Activated CD8-positive, alpha-beta T cell treated with anti-CD3 and anti-CD28 coated beads for 36 hours (primary cell): Measurements from ENCODE around the gene MAST2. TPM values are rescaled to one million over a fixed set of nuclear protein-coding genes. Genes with fewer than 3 reads are reported as not detected.
A peak's percentile ranks its signal among the peaks of the same experiment; 100 is the strongest.

Source experiments
- ATAC-seq: fragments of 200-7000 bp; cut with Tn5 transposase; one replicate; pipeline ENCODE4 v1.10.0; 2021; ENCODE audit warnings: mild to moderate bottlenecking, moderate library complexity
- CTCF ChIA-PET: fragments of 350-600 bp; sonication (Branson Sonifier 250); formaldehyde crosslinking; loops from one replicate; lab custom pipeline; 2021; ENCODE audit warnings: antibody characterized with exemption; lab: Charles Lee
- POLR2A ChIA-PET: fragments of 350-600 bp; sonication (Branson Sonifier 250); formaldehyde crosslinking; loops from one replicate; lab custom pipeline; 2021; ENCODE audit warnings: antibody characterized with exemption; lab: Charles Lee
- DNase-seq: peaks from one replicate; pipeline ENCODE4 v3.0.0-alpha.2; 2020
- H3K27ac Mint-ChIP-seq: one replicate; pipeline ENCODE4 v1.8.0; 2021; ENCODE audit warnings: mild to moderate bottlenecking, mixed read lengths
- H3K27me3 Mint-ChIP-seq: one replicate; pipeline ENCODE4 v1.8.0; 2021; ENCODE audit warnings: mixed read lengths
- H3K36me3 Mint-ChIP-seq: one replicate; pipeline ENCODE4 v1.8.0; 2021; ENCODE audit warnings: low read depth, mixed read lengths
- H3K4me1 Mint-ChIP-seq: one replicate; pipeline ENCODE4 v1.8.0; 2021; ENCODE audit warnings: low read depth, mixed read lengths
- H3K4me3 Mint-ChIP-seq: one replicate; pipeline ENCODE4 v1.8.0; 2021; ENCODE audit warnings: mild to moderate bottlenecking, moderate library complexity, mixed read lengths
- H3K9me3 Mint-ChIP-seq: one replicate; pipeline ENCODE4 v1.8.0; 2021; ENCODE audit warnings: mixed read lengths
- intact Hi-C: fragments of 100-400 bp; cut with micrococcal nuclease; formaldehyde crosslinking; loops from one replicate; pipeline ENCODE4 v1.10.0; 2022
- total RNA-seq, 2 experiments: library from RNA; stranded (reverse); gene quantifications; one replicate each; pipeline ENCODE4 v1.2.3, GENCODE V29; 2021
- TF ChIP-seq, protein P1 (sequence below): fragments of 200-600 bp; IDR thresholded peaks from one replicate; pipeline ENCODE4 v1.8.0; 2022; ENCODE audit warnings: antibody characterized with exemption, mild to moderate bottlenecking

MAST2 gene
- 10 to 100 TPM; 18.2 to 19.5 TPM for total RNA-seq

GRCh38 chr1:45803299-45803780 is at the start of gene MAST2:
TSS of gene MAST2 (plus strand) at chr1:45803612. CDS start at chr1:45803896, 284 bp downstream.
- TF ChIP-seq, protein P1, sequence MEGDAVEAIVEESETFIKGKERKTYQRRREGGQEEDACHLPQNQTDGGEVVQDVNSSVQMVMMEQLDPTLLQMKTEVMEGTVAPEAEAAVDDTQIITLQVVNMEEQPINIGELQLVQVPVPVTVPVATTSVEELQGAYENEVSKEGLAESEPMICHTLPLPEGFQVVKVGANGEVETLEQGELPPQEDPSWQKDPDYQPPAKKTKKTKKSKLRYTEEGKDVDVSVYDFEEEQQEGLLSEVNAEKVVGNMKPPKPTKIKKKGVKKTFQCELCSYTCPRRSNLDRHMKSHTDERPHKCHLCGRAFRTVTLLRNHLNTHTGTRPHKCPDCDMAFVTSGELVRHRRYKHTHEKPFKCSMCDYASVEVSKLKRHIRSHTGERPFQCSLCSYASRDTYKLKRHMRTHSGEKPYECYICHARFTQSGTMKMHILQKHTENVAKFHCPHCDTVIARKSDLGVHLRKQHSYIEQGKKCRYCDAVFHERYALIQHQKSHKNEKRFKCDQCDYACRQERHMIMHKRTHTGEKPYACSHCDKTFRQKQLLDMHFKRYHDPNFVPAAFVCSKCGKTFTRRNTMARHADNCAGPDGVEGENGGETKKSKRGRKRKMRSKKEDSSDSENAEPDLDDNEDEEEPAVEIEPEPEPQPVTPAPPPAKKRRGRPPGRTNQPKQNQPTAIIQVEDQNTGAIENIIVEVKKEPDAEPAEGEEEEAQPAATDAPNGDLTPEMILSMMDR, result no peak
- Mint-ChIP-seq H3K36me3 (peaks cover 6% of the 10 kb centered on the region), H3K4me3 (peak within 1 kb of the TSS; percentile 83), H3K4me1 (peaks cover 28% of the 10 kb centered on the region), H3K27ac (peak within 1 kb of the TSS; percentile 73), H3K9me3 (no peaks in the 10 kb centered on the region), H3K27me3 (peaks cover 2% of the 10 kb centered on the region)
- peak; percentile 85 for DNase-seq
- peak; percentile 97 for ATAC-seq
- intact Hi-C loops, result no loop called here
- CTCF ChIA-PET, result no interaction called here
- POLR2A ChIA-PET, result no interaction called here

DNA sequence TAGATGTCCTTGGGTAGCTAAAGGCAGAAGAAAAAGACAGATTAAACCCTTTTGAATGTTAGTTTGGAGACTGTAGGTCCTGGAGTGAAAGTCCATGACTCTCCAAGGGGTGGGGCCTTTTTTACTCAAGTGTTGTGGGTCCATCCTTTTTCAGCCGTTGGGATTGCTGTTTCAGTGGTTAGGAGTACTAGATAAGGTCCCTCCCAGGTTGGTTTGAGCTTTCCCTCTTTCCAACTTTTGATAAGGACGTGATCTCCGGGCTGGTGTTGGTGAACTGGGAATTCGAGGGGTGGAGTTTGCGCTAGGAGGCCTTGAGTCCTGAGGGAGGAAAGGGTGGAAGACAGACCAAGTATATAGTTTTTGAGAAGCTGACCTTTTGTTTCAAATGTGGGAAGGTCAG is 47.7 kb upstream of the MAST2 start:
- H3K27ac Mint-ChIP-seq, result no peak overlapping the region
- CTCF ChIA-PET, result no interaction called here
- no peak for ATAC-seq
- intact Hi-C loops, result no loop called here
- POLR2A ChIA-PET, result interaction anchor here (1.4 kb wide), 1 partner anchor 70 kb away, joined by 4 read pairs; the partner anchor contains the start of gene GPBP1L1
- TF ChIP-seq, protein P1, result no peak
- H3K27me3 Mint-ChIP-seq, result no peaks in the 10 kb centered on the region
- no peak for DNase-seq
- peaks cover 6% of the 10 kb centered on the region for H3K4me1 Mint-ChIP-seq
- H3K4me3 Mint-ChIP-seq, result no peak overlapping the region
- peaks cover 2% of the 10 kb centered on the region for H3K36me3 Mint-ChIP-seq
- peaks cover 8% of the 10 kb centered on the region for H3K9me3 Mint-ChIP-seq

DNA sequence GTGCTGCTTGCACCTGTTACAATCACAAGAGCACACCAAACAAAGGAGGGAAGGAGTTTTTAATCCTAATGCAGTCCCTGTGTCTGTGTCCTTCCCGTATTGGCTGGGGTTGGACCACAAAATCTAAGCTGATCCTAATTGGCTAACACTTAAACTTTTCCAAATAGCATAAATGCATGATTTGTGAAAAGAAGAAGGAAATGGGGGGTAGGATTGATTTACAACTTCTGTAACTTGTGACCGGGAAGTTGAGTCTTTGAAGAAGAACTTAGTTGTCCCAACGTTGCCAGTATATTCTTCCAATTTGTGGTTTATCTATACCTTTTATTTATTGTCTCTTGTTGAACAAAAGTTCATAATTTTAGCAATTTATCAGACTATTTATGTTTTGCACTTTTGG is 41.1 kb upstream of the MAST2 start:
- H3K4me1 Mint-ChIP-seq, result no peaks in the 10 kb centered on the region

DNA sequence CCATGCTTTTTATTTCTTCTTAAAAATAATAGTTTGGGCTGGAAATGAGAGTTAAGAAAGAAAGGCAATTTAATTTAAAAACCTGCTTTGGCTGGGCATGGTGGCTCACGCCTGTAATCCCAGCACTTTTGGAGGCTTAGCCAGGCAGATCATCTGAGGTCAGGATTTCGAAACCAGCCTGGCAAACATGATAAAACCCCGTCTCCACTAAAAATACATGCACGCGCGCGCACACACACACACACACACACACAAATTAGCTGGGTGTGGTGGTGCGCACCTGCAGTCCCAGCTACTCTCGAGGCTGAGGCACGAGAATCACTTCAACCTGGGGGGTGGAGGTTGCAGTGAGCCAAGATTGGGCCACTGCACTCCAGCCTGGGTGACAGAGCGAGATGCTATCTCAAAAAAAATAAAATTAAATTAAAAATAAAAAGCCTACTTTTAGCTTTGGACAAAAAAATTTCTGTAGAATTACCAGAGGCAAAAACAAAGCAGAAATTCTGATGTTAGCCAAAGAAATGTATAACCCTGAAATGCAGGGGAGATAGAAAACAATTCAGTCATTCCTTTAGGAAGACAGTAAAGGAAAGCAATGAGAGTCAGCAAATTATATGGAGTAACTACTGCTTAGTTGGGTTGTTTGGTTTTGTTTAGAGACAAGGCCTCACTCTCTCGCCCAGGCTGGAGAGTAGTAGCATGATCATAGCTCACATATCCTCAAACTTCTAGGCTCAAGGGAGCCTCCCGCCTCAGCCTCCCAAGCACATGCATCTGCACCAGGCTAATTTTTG is 37.2 kb upstream of the MAST2 start:
- DNase-seq (no peak), ATAC-seq (no peak)
- CTCF ChIA-PET, result no interaction called here
- TF ChIP-seq, protein P1, result no peak
- Mint-ChIP-seq H3K27ac (no peak overlapping the region), H3K9me3 (no peaks in the 10 kb centered on the region), H3K4me1 (no peaks in the 10 kb centered on the region), H3K36me3 (no peaks in the 10 kb centered on the region), H3K27me3 (peaks cover 3% of the 10 kb centered on the region), H3K4me3 (no peak overlapping the region)
- intact Hi-C loops, result no loop called here
- POLR2A ChIA-PET, result interaction anchor here (0.6 kb wide), 1 partner anchor 16 kb away, joined by 3 read pairs; no protein-coding TSS in a partner anchor

More for the DNA sequence above, 41.1 kb upstream of the MAST2 start:
- DNase-seq (no peak), ATAC-seq (no peak)
- Mint-ChIP-seq H3K9me3 (no peaks in the 10 kb centered on the region), H3K4me3 (no peak overlapping the region), H3K27ac (no peak overlapping the region), H3K36me3 (no peaks in the 10 kb centered on the region), H3K27me3 (peaks cover 3% of the 10 kb centered on the region)
- TF ChIP-seq, protein P1, result no peak
- POLR2A ChIA-PET, result no interaction called here
- CTCF ChIA-PET, result no interaction called here
- intact Hi-C loops, result no loop called here

- POLR2A ChIA-PET, result no interaction called here
- no peak for DNase-seq
- intact Hi-C loops, result no loop called here
- Mint-ChIP-seq H3K36me3 (no peaks in the 10 kb centered on the region), H3K27ac (no peak overlapping the region), H3K9me3 (no peaks in the 10 kb centered on the region), H3K4me1 (no peaks in the 10 kb centered on the region), H3K4me3 (no peak overlapping the region), H3K27me3 (peaks cover 3% of the 10 kb centered on the region)
- CTCF ChIA-PET, result no interaction called here
- TF ChIP-seq, protein P1, result no peak
- ATAC-seq, result no peak
These were observed 36.4 kb upstream of the MAST2 start for GRCh38 chr1:45767035-45767434.
